H1 (cell line): ENCODE results near the gene LAT. TPM values are rescaled to one million over a fixed set of nuclear protein-coding genes. Genes with fewer than 3 reads are reported as not detected.

ENCODE experiments used
- CTCF ChIA-PET: fragments of 300-600 bp; sonication (Branson Sonifier 250); formaldehyde crosslinking; loops from one replicate; lab custom pipeline; 2021; ENCODE audit not compliant: partially characterized antibody; lab: Charles Lee
- POLR2A ChIA-PET: fragments of 300-600 bp; sonication (Branson Sonifier 250); formaldehyde crosslinking; loops from one replicate; lab custom pipeline; 2021; ENCODE audit warnings: inconsistent platforms; ENCODE audit not compliant: partially characterized antibody; lab: Charles Lee
- DNase-seq, 2 experiments: peaks; one replicate each; pipeline versions ENCODE4 v3.0.0 to v3.0.0-alpha.2; 2010 to 2022; ENCODE audit warnings: low spot score in 2 of 2, low read depth in 1 of 2, mixed read lengths in 1 of 2
- FAIRE-seq: peaks from 2 replicates; lab custom pipeline; 2011; peaks lifted over from hg19 to GRCh38; lab: Jason Lieb, UNC
- H2AFZ ChIP-seq: 2 replicates; pipeline ENCODE4 v1.8.1; 2012; ENCODE audit warnings: low read length, inconsistent platforms
- H2AK5ac ChIP-seq: 2 replicates; pipeline ENCODE4 v1.6.1; 2013; ENCODE audit warnings: low read depth, low read length
- H2BK120ac ChIP-seq: replicated peaks from 2 replicates; pipeline ENCODE3; 2013; ENCODE audit warnings: low read depth, low read length, inconsistent platforms
- H2BK12ac ChIP-seq: 2 replicates; pipeline ENCODE4 v1.6.1; 2013; ENCODE audit warnings: low read depth, low read length
- H2BK15ac ChIP-seq: 2 replicates; pipeline ENCODE4 v1.6.1; 2013; ENCODE audit warnings: low read length
- H2BK20ac ChIP-seq: 2 replicates; pipeline ENCODE4 v1.6.1; 2013; ENCODE audit warnings: low read length
- H2BK5ac ChIP-seq: 2 replicates; pipeline ENCODE4 v1.6.1; 2013; ENCODE audit warnings: low read depth, low read length
- H3K14ac ChIP-seq: 2 replicates; pipeline ENCODE4 v1.6.1; 2013; ENCODE audit warnings: inconsistent platforms; ENCODE audit not compliant: insufficient read length
- H3K18ac ChIP-seq: 2 replicates; pipeline ENCODE4 v1.6.1; 2013; ENCODE audit warnings: low read length; ENCODE audit errors: extremely low read depth
- H3K23ac ChIP-seq: 2 replicates; pipeline ENCODE4 v1.6.1; 2013; ENCODE audit warnings: inconsistent platforms; ENCODE audit not compliant: insufficient read length
- H3K23me2 ChIP-seq: 2 replicates; pipeline ENCODE4 v1.6.1; 2013; ENCODE audit warnings: low read depth, low read length
- H3K27ac ChIP-seq: 2 replicates; pipeline ENCODE4 v1.6.1; 2011; ENCODE audit warnings: low read depth, low read length, inconsistent platforms
- H3K27me3 ChIP-seq, 4 experiments: replicated peaks in 1 of 4; 1 replicate in 1 of 4; 2 replicates in 3 of 4; pipeline versions ENCODE4 v1.6.1 to v1.8.1; 2011 to 2013; ENCODE audit warnings: low read length in 3 of 4, mild to moderate bottlenecking in 3 of 4, inconsistent platforms in 2 of 4, mixed read lengths in 2 of 4, moderate library complexity in 1 of 4; ENCODE audit not compliant: control insufficient read depth in 3 of 4, insufficient read depth in 3 of 4; ENCODE audit errors: extremely low read depth in 1 of 4
- H3K36me3 ChIP-seq, 4 experiments: 2 replicates each; pipeline versions ENCODE4 v1.6.1 to v1.8.1; 2011 to 2013; ENCODE audit warnings: mild to moderate bottlenecking in 4 of 4, low read length in 3 of 4, moderate library complexity in 2 of 4, control low read depth in 1 of 4, inconsistent platforms in 1 of 4; ENCODE audit not compliant: insufficient read depth in 4 of 4, control insufficient read depth in 2 of 4
- H3K4ac ChIP-seq: replicated peaks from 2 replicates; pipeline ENCODE3; 2013; ENCODE audit warnings: low read length, low read depth, mixed read lengths, inconsistent platforms; ENCODE audit not compliant: insufficient read length
- H3K4me1 ChIP-seq, 4 experiments: replicated peaks in 1 of 4; 1 replicate in 1 of 4; 2 replicates in 3 of 4; pipeline versions ENCODE4 v1.6.1 to v1.8.1; 2011 to 2013; ENCODE audit warnings: low read length in 3 of 4, inconsistent platforms in 2 of 4, mixed read lengths in 1 of 4; ENCODE audit not compliant: insufficient read depth in 4 of 4, control insufficient read depth in 3 of 4
- H3K4me2 ChIP-seq, 2 experiments: 2 replicates each; pipeline versions ENCODE4 v1.6.1 to v1.8.1; 2011 to 2013; ENCODE audit warnings: low read depth in 2 of 2, low read length in 2 of 2, control low read depth in 1 of 2, inconsistent platforms in 1 of 2, mild to moderate bottlenecking in 1 of 2; ENCODE audit not compliant: insufficient read depth in 1 of 2
- H3K4me3 ChIP-seq, 4 experiments: fragments of 200-600, 300-600 bp in 1 of 4; sonication (generic), shearing (Covaris generic), sonication (Bioruptor Twin) in 1 of 4; 2 replicates each; pipeline versions ENCODE4 v1.5.1 to v1.8.1; 2011 to 2016; ENCODE audit warnings: low read length in 4 of 4, low read depth in 3 of 4, control low read depth in 2 of 4, inconsistent platforms in 2 of 4, mild to moderate bottlenecking in 2 of 4, mixed read lengths in 1 of 4, moderate library complexity in 1 of 4; ENCODE audit not compliant: insufficient read depth in 2 of 4; ENCODE audit errors: extremely low read depth in 1 of 4
- H3K56ac ChIP-seq: replicated peaks from 2 replicates; pipeline ENCODE3; 2013; ENCODE audit warnings: low read depth, mild to moderate bottlenecking, mixed read lengths, low read length, inconsistent platforms; ENCODE audit not compliant: insufficient read length
- H3K79me1 ChIP-seq: 2 replicates; pipeline ENCODE4 v1.6.1; 2013; ENCODE audit warnings: low read depth, low read length, control low read depth
- H3K79me2 ChIP-seq, 2 experiments: 2 replicates each; pipeline versions ENCODE4 v1.6.1 to v1.8.1; 2012 to 2013; ENCODE audit warnings: low read length in 2 of 2, mild to moderate bottlenecking in 2 of 2, inconsistent platforms in 1 of 2; ENCODE audit not compliant: insufficient read depth in 2 of 2, control insufficient read depth in 1 of 2
- H3K9ac ChIP-seq, 4 experiments: replicated peaks in 1 of 4; 1 replicate in 1 of 4; 2 replicates in 3 of 4; pipeline versions ENCODE4 v1.6.1 to v1.8.1; 2011 to 2013; ENCODE audit warnings: low read depth in 3 of 4, low read length in 3 of 4, control low read depth in 2 of 4, mild to moderate bottlenecking in 2 of 4, moderate library complexity in 2 of 4, inconsistent platforms in 1 of 4; ENCODE audit errors: extremely low read depth in 1 of 4
- H3K9me3 ChIP-seq, 2 experiments: 2 replicates each; pipeline versions ENCODE4 v1.6.1 to v1.8.1; 2012 to 2013; ENCODE audit warnings: mild to moderate bottlenecking in 2 of 2, moderate library complexity in 2 of 2, control low read depth in 1 of 2, inconsistent platforms in 1 of 2, low read depth in 1 of 2, low read length in 1 of 2, mixed read lengths in 1 of 2; ENCODE audit not compliant: insufficient read depth in 2 of 2
- H4K20me1 ChIP-seq, 2 experiments: replicated peaks in 1 of 2; 2 replicates each; pipeline versions ENCODE3 to v1.8.1; 2011 to 2013; ENCODE audit warnings: inconsistent platforms in 2 of 2, low read length in 2 of 2, mild to moderate bottlenecking in 1 of 2; ENCODE audit not compliant: insufficient read depth in 2 of 2, control insufficient read depth in 1 of 2
- H4K5ac ChIP-seq: 2 replicates; pipeline ENCODE4 v1.6.1; 2013; ENCODE audit warnings: low read length, low read depth, mixed read lengths, inconsistent platforms; ENCODE audit not compliant: insufficient read length
- H4K8ac ChIP-seq: 2 replicates; pipeline ENCODE4 v1.8.0; 2013; ENCODE audit warnings: mild to moderate bottlenecking, moderate library complexity, low read length, inconsistent platforms; ENCODE audit not compliant: insufficient read depth; ENCODE audit errors: extremely low read depth
- H4K91ac ChIP-seq: replicated peaks from 2 replicates; pipeline ENCODE3; 2013; ENCODE audit warnings: low read length, mixed read lengths, inconsistent platforms; ENCODE audit not compliant: insufficient read length
- CEBPB ChIP-seq: IDR thresholded peaks from 2 replicates; pipeline ENCODE4 v1.6.1; 2012; ENCODE audit warnings: low read depth, low read length
- EZH2 ChIP-seq: fragments of 200-600 bp; sonication (generic); IDR thresholded peaks from 2 replicates; pipeline ENCODE4 v1.7.1; 2012; ENCODE audit warnings: low read depth, mild to moderate bottlenecking, moderate library complexity, low read length, inconsistent platforms; ENCODE audit not compliant: severe bottlenecking
- JUN ChIP-seq: IDR thresholded peaks from 2 replicates; pipeline ENCODE4 v1.6.1; 2011; ENCODE audit warnings: low read depth, mild to moderate bottlenecking, improper control_type of control experiment, low read length
- KDM5A ChIP-seq: fragments of 200-600 bp; IDR thresholded peaks from 2 replicates; pipeline ENCODE4 v1.7.1; 2012; ENCODE audit warnings: mild to moderate bottlenecking, low read length, inconsistent platforms, mixed read lengths
- MAFK ChIP-seq: IDR thresholded peaks from 2 replicates; pipeline ENCODE4 v1.6.1; 2012; ENCODE audit warnings: low read depth, mild to moderate bottlenecking, improper control_type of control experiment, low read length
- NANOG ChIP-seq: IDR thresholded peaks from 2 replicates; pipeline ENCODE4 v1.6.1; 2011; ENCODE audit warnings: low read length, low read depth, mild to moderate bottlenecking, inconsistent platforms; ENCODE audit not compliant: insufficient read depth, poor library complexity, severe bottlenecking
- SIRT6 ChIP-seq: IDR thresholded peaks from one replicate; pipeline ENCODE4 v1.7.1; 2012; ENCODE audit warnings: low read length, inconsistent platforms
- SP2 ChIP-seq: IDR thresholded peaks from 2 replicates; pipeline ENCODE4 v1.6.1; 2012; ENCODE audit warnings: mild to moderate bottlenecking, low read length, inconsistent platforms
- TBP ChIP-seq: IDR thresholded peaks from 2 replicates; pipeline ENCODE4 v1.6.1; 2011; ENCODE audit warnings: low read depth, low read length, improper control_type of control experiment
- YY1 ChIP-seq: IDR thresholded peaks from 2 replicates; pipeline ENCODE4 v1.6.1; 2011; ENCODE audit warnings: low read depth, mild to moderate bottlenecking, low read length
- ZNF274 ChIP-seq: IDR thresholded peaks from 2 replicates; pipeline ENCODE4 v1.7.0; 2012; ENCODE audit warnings: low read length, borderline replicate concordance; ENCODE audit errors: extremely low read depth
- WGBS, 2 experiments: shearing (Covaris generic) in 1 of 2; methylation state at CpG; one replicate each; pipeline versions ENCODE4 v1.1.6 to v1.1.7; 2013 to 2015; ENCODE audit warnings: low lambda C conversion rate in 2 of 2, mixed read lengths in 2 of 2, inconsistent platforms in 1 of 2, low coverage in 1 of 2, missing lambda C conversion rate in 1 of 2; ENCODE audit not compliant: insufficient replicate concordance in 2 of 2, insufficient coverage in 1 of 2, insufficient read length in 1 of 2; ENCODE audit errors: extremely low coverage in 1 of 2, missing lambda C conversion rate in 1 of 2; 5-methylcytosine and 5-hydroxymethylcytosine counted together
- polyA plus RNA-seq, 7 experiments: library from polyadenylated mRNA; depleted of rRNA in 3 of 7; stranded (reverse) in 5 of 7; unstranded in 2 of 7; fragments of >200 nt in 5 of 7; fragments of 200-250 nt in 2 of 7; gene quantifications; 1 replicate in 5 of 7; 2 replicates in 1 of 7; 4 replicates in 1 of 7; pipeline versions ENCODE4 v1.2.1 to v1.2.3, GENCODE V29; 2011 to 2013; ENCODE audit warnings: missing spikeins in 2 of 7, mixed read lengths in 2 of 7
- total RNA-seq: library from RNA; stranded (reverse); fragmentation: NEBNext Ultra II Directional; extraction: Animal tissue kit (Norgen Biotek cat#: 25700); gene quantifications from 2 replicates; pipeline ENCODE4 v1.2.1, GENCODE V29; 2021
- TF ChIP-seq, protein P1 (sequence below), 3 experiments: IDR thresholded peaks; 1 replicate in 2 of 3; 2 replicates in 1 of 3; pipeline versions ENCODE4 v1.5.1 to v1.6.1; 2011; ENCODE audit warnings: low read length in 3 of 3, mild to moderate bottlenecking in 3 of 3, inconsistent platforms in 2 of 3, low read depth in 1 of 3, moderate library complexity in 1 of 3; ENCODE audit not compliant: insufficient read depth in 1 of 3; ENCODE audit errors: control extremely low read depth in 1 of 3

Gene LAT
- total and polyA plus RNA-seq, 2 of the 8 experiments (the other 6 are each of a cell fraction or from before 2014, with no cell fraction given): 2.7 to 3.4 TPM

DNA sequence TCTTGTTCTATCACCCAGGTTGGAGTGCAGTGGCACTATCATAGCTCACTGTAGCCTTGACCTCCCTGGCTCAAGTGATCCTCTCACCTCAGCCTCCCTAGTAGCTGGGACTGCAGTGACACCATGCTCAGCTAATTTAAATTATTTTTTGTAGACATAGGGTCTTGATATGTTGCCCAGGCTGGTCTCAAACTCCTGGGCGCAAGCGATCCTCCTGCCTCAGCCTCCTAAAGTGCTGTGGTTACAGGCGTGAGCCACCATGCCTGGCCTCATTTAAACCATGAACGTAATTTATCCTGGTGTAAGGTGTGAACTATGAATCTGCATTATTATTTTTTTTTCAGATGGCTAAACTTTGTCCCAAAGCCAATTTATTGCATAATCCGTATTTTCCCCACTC, 37.3 kb downstream of the LAT start:
- Histone ChIP-seq H3K23me2 (no peaks in the 10 kb centered on the region), H3K79me1 (no peaks in the 10 kb centered on the region), H4K8ac (no peak overlapping the region), H3K27ac (no peak overlapping the region), H2AK5ac (no peak overlapping the region), H2AFZ (no peak overlapping the region), H3K4me3 (no peak overlapping the region), H3K9me3 (no peaks in the 10 kb centered on the region), H3K14ac (no peak overlapping the region), H2BK20ac (no peak overlapping the region), H3K4ac (no peak overlapping the region), H3K18ac (no peak overlapping the region), H2BK5ac (no peak overlapping the region), H3K36me3 (no peaks in the 10 kb centered on the region), H3K56ac (no peak overlapping the region), H4K91ac (no peak overlapping the region), H3K4me2 (no peak overlapping the region), H2BK12ac (no peak overlapping the region), H3K9ac (no peak overlapping the region), H3K4me1 (no peaks in the 10 kb centered on the region), H2BK120ac (no peak overlapping the region), H2BK15ac (no peak overlapping the region), H3K79me2 (no peaks in the 10 kb centered on the region), H3K23ac (no peak overlapping the region), H3K27me3 (no peaks in the 10 kb centered on the region), H4K5ac (no peak overlapping the region), H4K20me1 (no peaks in the 10 kb centered on the region)
- FAIRE-seq (no peak), DNase-seq (no peak)
- CTCF ChIA-PET: interaction anchor here (0.8 to 3.5 kb wide), 2 partner anchors 12 to 43 kb away, joined by 3 to 15 read pairs; no protein-coding TSS in a partner anchor
- POLR2A ChIA-PET: no interaction called here
- 91% methylated on average over 5 of the region's 5 CpGs; no CpG with 5 or more reads in 1 of the 2 experiments for WGBS, 2 experiments
- TF ChIP-seq SP2 (no peak), SIRT6 (no peak), JUN (no peak), ZNF274 (no peak), KDM5A (no peak), CEBPB (no peak), NANOG (no peak), TBP (no peak), MAFK (no peak), YY1 (no peak), EZH2 (no peak)
- TF ChIP-seq, protein P1, sequence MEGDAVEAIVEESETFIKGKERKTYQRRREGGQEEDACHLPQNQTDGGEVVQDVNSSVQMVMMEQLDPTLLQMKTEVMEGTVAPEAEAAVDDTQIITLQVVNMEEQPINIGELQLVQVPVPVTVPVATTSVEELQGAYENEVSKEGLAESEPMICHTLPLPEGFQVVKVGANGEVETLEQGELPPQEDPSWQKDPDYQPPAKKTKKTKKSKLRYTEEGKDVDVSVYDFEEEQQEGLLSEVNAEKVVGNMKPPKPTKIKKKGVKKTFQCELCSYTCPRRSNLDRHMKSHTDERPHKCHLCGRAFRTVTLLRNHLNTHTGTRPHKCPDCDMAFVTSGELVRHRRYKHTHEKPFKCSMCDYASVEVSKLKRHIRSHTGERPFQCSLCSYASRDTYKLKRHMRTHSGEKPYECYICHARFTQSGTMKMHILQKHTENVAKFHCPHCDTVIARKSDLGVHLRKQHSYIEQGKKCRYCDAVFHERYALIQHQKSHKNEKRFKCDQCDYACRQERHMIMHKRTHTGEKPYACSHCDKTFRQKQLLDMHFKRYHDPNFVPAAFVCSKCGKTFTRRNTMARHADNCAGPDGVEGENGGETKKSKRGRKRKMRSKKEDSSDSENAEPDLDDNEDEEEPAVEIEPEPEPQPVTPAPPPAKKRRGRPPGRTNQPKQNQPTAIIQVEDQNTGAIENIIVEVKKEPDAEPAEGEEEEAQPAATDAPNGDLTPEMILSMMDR (IDR thresholded peaks at IDR 0.05; ENCODE audit: control extremely low read depth in 1 of 3, insufficient read depth in 1 of 3, low read depth in 1 of 3, low read length in 3 of 3): no peak
